Muscle of back (tissue), 10 donors: ENCODE data around the gene CTCFL. TPM values are rescaled to one million over a fixed set of nuclear protein-coding genes. Genes with fewer than 3 reads are reported as not detected.

ENCODE experiments used
- polyA plus RNA-seq, 10 donors: library from polyadenylated mRNA; unstranded; fragments of 120-200 nt; gene quantifications; one replicate each; pipeline ENCODE4 v1.2.1, GENCODE V29; 2013; ENCODE audit not compliant: insufficient read length in 10 of 10

CTCFL gene
- polyA plus RNA-seq, 10 donors, result 0.12 to 0.40 (median 0.19) TPM

Other genes starting within 250 kb of the CTCFL start
- under 1 TPM in 2 of 10 donors, not detected in 8; 0.26 to 0.53 TPM for gene SPO11, start 195.3 kb downstream of the CTCFL start, polyA plus RNA-seq
- gene RAE1, start 173.9 kb downstream of the CTCFL start, polyA plus RNA-seq, result 10 to 100 TPM; 21.7 to 31.5 (median 26.5) TPM
- gene RBM38, start 133.7 kb downstream of the CTCFL start, polyA plus RNA-seq, result 10 to 100 TPM; 36.3 to 68.7 (median 49.9) TPM
- gene PCK1, start 36.0 kb upstream of the CTCFL start, polyA plus RNA-seq, result under 1 TPM in 7 of 10 donors, not detected in 3; 0.08 to 0.42 (median 0.18) TPM
- under 1 TPM in 4 of 10 donors, not detected in 6; 0.08 to 0.82 (median 0.25) TPM for gene ZBP1, start 95.3 kb upstream of the CTCFL start, polyA plus RNA-seq
- 10 to 100 TPM; 15.2 to 31.8 (median 20.6) TPM for gene PMEPA1, start 184.9 kb upstream of the CTCFL start, polyA plus RNA-seq